Measurements from ENCODE around the gene ATG9B. TPM values are rescaled to one million over a fixed set of nuclear protein-coding genes. Genes with fewer than 3 reads are reported as not detected.

The ATG9B gene
- total and polyA plus RNA-seq, 2 of the 13 experiments (the other 11 are each of a cell fraction or from before 2014, with no cell fraction given): 0.24 TPM; not detected in 1

DNA sequence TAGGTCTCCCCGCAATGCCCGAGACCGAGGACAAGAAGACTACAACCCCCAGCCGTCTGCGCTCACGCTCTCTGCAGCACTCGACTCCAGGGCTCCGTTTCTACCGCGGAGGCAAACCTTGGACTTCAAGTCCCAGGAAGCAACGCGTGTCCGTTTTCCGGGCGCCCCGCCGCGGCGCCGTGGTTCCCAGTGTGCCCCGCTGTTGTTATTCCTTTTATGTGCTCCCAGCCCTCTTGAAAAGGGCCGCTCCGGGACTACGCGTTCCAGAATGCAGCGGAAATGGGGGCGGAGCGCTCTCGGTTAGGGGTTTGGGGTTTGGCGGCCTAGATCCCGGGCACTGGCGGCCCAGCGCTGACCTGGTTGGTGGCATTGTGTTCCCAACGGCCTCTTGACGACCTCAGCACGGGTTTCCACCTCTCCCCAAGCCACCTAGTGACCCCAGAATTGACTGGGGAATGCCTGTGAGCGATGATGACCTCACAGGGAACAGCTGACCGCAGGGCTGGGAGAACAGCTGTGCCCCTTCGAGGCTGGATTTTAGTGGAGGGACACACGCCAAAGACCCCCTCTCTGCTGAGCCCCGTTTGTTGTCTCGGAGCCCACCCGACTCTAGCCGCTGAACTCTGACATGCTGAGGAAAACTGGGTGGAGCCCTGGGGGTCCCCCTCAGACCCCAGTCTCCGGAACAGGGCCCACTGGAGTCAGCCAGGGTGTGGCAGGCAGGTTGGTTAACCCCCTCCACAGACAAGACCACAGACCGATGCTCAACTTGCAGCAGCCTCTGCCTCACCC, 33.9 kb upstream of the ATG9B start (continued):
- TF ChIP-seq BORCS8-MEF2B (CRISPR knock-in tag; IDR thresholded peaks at IDR 0.05): no peak
- TF ChIP-seq ZNF264 (CRISPR knock-in tag; IDR thresholded peaks at IDR 0.05): 0 out of 2 replicates have a peak, but pooled peaks have one; percentile 36
- TF ChIP-seq, protein P1, sequence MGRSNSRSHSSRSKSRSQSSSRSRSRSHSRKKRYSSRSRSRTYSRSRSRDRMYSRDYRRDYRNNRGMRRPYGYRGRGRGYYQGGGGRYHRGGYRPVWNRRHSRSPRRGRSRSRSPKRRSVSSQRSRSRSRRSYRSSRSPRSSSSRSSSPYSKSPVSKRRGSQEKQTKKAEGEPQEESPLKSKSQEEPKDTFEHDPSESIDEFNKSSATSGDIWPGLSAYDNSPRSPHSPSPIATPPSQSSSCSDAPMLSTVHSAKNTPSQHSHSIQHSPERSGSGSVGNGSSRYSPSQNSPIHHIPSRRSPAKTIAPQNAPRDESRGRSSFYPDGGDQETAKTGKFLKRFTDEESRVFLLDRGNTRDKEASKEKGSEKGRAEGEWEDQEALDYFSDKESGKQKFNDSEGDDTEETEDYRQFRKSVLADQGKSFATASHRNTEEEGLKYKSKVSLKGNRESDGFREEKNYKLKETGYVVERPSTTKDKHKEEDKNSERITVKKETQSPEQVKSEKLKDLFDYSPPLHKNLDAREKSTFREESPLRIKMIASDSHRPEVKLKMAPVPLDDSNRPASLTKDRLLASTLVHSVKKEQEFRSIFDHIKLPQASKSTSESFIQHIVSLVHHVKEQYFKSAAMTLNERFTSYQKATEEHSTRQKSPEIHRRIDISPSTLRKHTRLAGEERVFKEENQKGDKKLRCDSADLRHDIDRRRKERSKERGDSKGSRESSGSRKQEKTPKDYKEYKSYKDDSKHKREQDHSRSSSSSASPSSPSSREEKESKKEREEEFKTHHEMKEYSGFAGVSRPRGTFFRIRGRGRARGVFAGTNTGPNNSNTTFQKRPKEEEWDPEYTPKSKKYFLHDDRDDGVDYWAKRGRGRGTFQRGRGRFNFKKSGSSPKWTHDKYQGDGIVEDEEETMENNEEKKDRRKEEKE (IDR thresholded peaks at IDR 0.05): no peak
- TF ChIP-seq KLF13 (CRISPR knock-in tag; IDR thresholded peaks at IDR 0.05): 0 out of 2 replicates have a peak, but pooled peaks have one; percentile 51
- peak; percentile 11; the same call in 1 of the 2 replicates for TF ChIP-seq NR2F2 (IDR thresholded peaks at IDR 0.05; ENCODE audit: borderline replicate concordance, low read depth)
- no peak for TF ChIP-seq ZNF329 (CRISPR knock-in tag; IDR thresholded peaks at IDR 0.05; ENCODE audit: low read depth)
- 0 out of 2 replicates have a peak, but pooled peaks have one; percentile 28 for TF ChIP-seq MTF1 (CRISPR knock-in tag; IDR thresholded peaks at IDR 0.05)
- TF ChIP-seq EED (CRISPR knock-in tag; IDR thresholded peaks at IDR 0.05): no peak
- no peak for TF ChIP-seq RFX1 (IDR thresholded peaks at IDR 0.05)
- TF ChIP-seq SETDB1 (CRISPR knock-in tag; IDR thresholded peaks at IDR 0.05; ENCODE audit: borderline replicate concordance): no peak
- TF ChIP-seq, protein P2, sequence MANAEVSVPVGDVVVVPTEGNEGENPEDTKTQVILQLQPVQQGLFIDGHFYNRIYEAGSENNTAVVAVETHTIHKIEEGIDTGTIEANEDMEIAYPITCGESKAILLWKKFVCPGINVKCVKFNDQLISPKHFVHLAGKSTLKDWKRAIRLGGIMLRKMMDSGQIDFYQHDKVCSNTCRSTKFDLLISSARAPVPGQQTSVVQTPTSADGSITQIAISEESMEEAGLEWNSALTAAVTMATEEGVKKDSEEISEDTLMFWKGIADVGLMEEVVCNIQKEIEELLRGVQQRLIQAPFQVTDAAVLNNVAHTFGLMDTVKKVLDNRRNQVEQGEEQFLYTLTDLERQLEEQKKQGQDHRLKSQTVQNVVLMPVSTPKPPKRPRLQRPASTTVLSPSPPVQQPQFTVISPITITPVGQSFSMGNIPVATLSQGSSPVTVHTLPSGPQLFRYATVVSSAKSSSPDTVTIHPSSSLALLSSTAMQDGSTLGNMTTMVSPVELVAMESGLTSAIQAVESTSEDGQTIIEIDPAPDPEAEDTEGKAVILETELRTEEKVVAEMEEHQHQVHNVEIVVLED (CRISPR knock-in tag; IDR thresholded peaks at IDR 0.05; ENCODE audit: borderline replicate concordance): peak; percentile 97
- TF ChIP-seq ATM (IDR thresholded peaks at IDR 0.05; ENCODE audit: borderline replicate concordance): no peak
- TF ChIP-seq, protein P3, sequence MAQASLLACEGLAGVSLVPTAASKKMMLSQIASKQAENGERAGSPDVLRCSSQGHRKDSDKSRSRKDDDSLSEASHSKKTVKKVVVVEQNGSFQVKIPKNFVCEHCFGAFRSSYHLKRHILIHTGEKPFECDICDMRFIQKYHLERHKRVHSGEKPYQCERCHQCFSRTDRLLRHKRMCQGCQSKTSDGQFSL (CRISPR knock-in tag; IDR thresholded peaks at IDR 0.05): no peak
- no peak for TF ChIP-seq ZNF83 (CRISPR knock-in tag; IDR thresholded peaks at IDR 0.05; ENCODE audit: borderline replicate concordance)
- TF ChIP-seq ZNF124 (CRISPR knock-in tag; IDR thresholded peaks at IDR 0.05): no peak
- no peak for TF ChIP-seq ZNF34 (CRISPR knock-in tag; IDR thresholded peaks at IDR 0.05; ENCODE audit: borderline replicate concordance)
- TF ChIP-seq, protein P4, sequence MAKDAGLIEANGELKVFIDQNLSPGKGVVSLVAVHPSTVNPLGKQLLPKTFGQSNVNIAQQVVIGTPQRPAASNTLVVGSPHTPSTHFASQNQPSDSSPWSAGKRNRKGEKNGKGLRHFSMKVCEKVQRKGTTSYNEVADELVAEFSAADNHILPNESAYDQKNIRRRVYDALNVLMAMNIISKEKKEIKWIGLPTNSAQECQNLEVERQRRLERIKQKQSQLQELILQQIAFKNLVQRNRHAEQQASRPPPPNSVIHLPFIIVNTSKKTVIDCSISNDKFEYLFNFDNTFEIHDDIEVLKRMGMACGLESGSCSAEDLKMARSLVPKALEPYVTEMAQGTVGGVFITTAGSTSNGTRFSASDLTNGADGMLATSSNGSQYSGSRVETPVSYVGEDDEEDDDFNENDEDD (CRISPR knock-in tag; IDR thresholded peaks at IDR 0.05; ENCODE audit: borderline replicate concordance): peak; percentile 44; the same call in 1 of the 2 replicates
- TF ChIP-seq, protein P5, sequence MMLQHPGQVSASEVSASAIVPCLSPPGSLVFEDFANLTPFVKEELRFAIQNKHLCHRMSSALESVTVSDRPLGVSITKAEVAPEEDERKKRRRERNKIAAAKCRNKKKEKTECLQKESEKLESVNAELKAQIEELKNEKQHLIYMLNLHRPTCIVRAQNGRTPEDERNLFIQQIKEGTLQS (CRISPR knock-in tag; IDR thresholded peaks at IDR 0.05): peak; percentile 37; the same call in 1 of the 2 replicates
- TF ChIP-seq, protein P6, sequence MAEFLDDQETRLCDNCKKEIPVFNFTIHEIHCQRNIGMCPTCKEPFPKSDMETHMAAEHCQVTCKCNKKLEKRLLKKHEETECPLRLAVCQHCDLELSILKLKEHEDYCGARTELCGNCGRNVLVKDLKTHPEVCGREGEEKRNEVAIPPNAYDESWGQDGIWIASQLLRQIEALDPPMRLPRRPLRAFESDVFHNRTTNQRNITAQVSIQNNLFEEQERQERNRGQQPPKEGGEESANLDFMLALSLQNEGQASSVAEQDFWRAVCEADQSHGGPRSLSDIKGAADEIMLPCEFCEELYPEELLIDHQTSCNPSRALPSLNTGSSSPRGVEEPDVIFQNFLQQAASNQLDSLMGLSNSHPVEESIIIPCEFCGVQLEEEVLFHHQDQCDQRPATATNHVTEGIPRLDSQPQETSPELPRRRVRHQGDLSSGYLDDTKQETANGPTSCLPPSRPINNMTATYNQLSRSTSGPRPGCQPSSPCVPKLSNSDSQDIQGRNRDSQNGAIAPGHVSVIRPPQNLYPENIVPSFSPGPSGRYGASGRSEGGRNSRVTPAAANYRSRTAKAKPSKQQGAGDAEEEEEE (CRISPR knock-in tag; IDR thresholded peaks at IDR 0.05; ENCODE audit: borderline replicate concordance): no peak
- no peak for TF ChIP-seq BCL6 (CRISPR knock-in tag; IDR thresholded peaks at IDR 0.05)
- no peak for TF ChIP-seq CC2D1A (CRISPR knock-in tag; IDR thresholded peaks at IDR 0.05)
- TF ChIP-seq ZNF496 (CRISPR knock-in tag; IDR thresholded peaks at IDR 0.05; ENCODE audit: insufficient replicate concordance): no peak
